ENCODE results near the gene LTBP2.

DNA sequence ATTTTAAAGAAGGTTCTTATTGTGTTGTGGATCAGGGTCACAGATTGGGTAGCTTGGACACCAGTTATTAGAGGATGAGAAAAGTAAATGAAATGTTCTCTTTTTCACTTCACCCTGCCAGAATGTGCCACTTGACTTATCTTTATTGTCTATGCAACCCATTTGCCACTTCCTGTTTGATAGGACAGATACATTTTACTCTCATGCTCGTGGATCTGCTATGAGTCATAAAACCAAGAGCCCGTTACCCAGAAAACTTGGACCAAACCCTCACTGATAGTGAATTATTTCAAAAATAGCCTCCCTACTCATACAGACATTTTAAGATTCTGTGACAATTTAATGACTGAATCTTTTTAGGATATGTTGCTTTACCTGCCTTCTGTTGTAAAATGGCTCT, 116.7 kb downstream of the LTBP2 start:
- TF ChIP-seq, protein P1, sequence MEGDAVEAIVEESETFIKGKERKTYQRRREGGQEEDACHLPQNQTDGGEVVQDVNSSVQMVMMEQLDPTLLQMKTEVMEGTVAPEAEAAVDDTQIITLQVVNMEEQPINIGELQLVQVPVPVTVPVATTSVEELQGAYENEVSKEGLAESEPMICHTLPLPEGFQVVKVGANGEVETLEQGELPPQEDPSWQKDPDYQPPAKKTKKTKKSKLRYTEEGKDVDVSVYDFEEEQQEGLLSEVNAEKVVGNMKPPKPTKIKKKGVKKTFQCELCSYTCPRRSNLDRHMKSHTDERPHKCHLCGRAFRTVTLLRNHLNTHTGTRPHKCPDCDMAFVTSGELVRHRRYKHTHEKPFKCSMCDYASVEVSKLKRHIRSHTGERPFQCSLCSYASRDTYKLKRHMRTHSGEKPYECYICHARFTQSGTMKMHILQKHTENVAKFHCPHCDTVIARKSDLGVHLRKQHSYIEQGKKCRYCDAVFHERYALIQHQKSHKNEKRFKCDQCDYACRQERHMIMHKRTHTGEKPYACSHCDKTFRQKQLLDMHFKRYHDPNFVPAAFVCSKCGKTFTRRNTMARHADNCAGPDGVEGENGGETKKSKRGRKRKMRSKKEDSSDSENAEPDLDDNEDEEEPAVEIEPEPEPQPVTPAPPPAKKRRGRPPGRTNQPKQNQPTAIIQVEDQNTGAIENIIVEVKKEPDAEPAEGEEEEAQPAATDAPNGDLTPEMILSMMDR (IDR thresholded peaks at IDR 0.05): no peak
- TF ChIP-seq POLR2A (IDR thresholded peaks at IDR 0.05): no peak

Data from testis (tissue), 2 donors.